Astrocyte of the hippocampus (primary cell): Measurements from ENCODE around the gene ARMC10.
A peak's percentile ranks its signal among the peaks of the same experiment; 100 is the strongest.
"Not testable (repeated sequence)": the region's sequence is repeated elsewhere in the genome, so short reads cannot be mapped to it uniquely, and the experiment has no call there.

Experiments used
- DNase-seq: peaks from one replicate; pipeline ENCODE4 v3.0.0; 2011; ENCODE audit warnings: low read depth, low spot score

ARMC10 gene

DNA sequence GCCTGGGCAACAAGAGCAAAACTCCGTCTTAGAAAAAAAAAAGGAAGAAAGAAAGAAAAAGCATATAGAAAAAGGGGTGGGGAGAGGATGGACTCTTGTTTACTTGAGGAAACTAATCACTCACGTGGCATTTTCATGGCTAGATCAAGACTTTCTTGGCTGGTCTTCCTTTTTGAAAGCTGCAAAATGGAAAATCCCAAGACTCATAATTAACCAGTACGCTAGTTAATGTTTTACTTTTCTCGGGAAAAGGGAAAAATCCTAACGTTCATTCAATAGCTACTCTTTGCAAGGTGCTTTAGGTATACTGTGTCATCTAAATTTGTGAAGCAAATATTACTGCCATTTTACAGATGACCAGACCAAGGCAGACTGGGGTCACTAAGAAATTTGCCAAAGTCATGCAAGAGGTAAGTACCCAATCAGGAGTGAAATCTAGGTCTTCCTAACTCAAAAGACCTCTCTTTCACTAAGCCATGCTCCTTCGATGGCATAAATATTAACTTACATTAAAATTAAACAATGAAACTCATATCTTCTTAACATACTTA lies 49.6 kb downstream of the ARMC10 start:
- DNase-seq = no peak

DNA sequence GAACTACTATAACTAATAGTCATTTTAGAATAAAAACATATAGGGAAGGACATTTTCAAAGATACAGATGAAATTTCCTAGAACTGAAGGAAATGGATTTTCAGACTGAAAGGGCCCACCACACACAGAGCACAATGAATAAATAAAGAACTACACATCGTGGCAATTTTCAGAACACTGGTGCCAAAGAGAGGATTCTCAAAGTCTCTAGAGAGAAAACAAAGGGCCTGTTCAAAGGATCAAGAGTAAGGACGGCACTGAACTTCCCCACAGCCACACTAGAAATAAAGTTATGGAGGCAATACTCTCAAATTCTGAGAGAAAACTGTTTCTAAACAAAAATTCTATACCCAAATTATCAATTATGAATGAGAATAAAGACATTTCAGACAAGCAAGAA lies 52.1 kb downstream of the ARMC10 start:
- no peak for DNase-seq

DNA sequence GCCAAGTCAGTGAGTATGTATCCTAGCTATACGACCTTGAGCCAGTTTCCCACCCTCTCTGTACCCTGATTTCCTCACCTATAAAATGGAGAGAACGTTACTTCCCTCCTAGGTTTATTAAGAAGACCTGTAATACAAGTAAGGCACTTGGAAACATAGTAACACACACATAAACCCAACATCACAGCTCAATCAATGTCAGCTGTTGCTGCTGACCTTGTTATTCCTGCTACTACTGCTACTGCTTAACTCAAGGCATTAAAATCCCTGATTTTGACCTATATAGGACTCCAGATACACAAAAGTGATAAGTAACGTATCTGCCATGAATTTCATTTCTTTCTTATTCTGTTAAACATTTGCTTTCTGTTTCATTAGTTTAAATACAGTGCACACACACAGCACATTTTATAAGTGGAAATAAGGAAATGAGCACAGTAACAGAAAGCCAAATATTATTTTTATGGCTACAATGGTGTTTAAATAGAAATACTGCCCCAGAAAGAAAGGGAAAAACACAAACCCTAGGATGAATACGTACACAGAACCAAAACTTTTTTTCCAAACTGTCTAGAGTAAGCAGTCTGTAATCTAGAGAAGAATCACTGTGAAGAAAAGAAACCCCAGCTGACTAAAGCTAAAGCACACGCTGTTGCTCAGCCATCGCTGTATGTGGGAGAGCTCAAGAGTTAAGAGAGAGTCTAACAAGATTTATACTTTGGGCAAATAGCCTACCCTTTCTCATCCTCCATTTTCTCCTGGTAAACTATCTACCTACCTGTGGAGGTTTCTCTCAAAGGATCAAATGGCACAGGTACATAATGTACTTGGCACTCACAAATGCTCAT lies 55.0 kb downstream of the ARMC10 start:
- DNase-seq = no peak

DNA sequence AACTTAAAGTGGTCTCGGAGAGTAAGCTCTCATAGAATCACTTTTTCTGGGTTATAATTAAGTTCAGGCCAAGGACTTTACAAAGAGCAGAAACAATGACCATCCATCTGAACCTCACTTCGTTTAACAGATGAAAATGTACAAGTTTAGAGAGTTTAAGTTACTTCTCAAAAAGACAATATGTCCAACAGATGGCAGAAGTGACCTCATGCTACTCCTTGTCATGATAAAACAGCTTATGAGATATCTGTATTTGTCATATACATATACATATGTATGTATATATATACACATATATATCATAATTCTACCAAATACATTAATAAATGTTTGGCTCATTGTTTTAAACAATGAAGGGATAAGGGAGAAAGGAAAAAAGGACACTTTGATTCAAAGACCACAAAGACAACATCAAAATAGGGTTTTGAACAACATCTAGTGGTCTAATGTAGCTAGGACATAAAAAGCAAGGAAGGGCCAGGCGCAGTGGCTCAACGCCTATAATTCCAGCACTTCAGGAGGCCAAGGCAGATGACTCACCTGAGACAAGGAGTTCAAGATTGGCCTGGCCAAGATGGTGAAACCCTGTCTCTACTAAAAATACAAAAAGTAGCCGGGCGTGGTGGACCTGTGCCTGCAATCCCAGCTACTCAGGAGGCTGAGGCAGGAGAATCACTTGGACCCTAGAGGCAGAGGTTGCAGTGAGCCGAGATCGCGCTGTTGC lies 56.1 kb downstream of the ARMC10 start:
- no peak for DNase-seq

DNA sequence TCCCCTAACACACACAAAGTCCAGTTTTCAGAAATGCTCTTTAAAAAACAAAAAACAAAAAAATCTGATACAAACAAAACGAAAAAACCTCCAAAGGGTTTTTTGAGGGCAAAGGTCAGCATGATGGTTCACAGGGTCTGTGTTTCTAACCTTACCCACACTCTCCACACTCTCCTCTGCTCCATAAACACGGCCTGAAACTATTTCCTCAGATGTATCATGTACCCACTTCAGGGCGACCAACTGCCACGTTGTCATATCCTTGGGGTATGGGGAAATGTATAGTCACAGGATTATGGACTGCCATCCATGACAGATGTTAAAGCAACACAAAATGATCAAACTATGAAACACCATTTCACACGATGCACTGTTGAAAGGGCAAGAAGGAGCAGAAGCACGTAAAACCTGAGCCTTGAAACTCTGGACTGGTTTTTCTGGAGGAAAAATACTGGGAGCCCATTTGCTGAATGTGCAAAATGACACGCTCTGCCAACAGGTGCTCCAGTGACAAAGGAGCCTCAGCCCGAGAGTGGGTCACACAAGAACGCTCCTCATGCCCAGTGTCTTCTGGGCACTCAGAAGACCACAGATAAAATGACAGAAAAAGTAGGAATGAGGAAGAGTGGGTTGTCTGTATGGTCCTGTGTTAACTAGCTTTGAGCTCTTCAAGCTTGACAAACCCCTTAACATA lies 58.2 kb downstream of the ARMC10 start:
- DNase-seq = no peak

DNA sequence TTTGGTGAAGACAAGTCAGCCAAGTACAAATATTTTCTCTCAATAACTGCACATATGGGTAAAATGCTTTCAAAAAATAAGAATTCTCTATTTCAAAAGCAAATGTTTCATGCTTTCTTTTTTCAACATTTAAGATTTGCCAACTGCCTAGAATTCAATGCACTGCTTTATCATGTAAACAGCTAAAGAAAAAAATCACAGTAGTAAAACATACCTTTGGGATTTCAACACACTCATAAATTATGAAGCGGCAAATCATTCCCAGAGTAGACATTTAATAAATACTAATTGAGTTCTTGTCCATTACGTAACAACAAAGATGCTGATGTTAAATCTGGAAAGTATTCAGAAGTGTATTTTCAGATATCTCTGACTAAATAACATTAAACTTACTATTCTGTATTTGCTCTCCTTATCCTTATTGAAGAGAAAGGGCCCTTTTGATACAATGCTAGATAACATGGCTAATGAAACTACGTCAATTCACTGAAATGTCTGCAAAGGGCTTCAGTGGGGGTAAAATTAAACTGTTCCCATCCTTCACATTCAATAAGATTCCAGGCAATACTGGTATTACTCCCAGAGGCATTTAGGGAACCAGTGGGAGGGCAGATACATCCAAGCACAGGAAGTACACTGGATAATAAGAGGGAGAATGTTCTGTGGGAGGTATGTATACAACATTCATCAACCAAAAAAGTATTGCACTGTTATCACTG lies 60.1 kb downstream of the ARMC10 start:
- DNase-seq = no peak

DNA sequence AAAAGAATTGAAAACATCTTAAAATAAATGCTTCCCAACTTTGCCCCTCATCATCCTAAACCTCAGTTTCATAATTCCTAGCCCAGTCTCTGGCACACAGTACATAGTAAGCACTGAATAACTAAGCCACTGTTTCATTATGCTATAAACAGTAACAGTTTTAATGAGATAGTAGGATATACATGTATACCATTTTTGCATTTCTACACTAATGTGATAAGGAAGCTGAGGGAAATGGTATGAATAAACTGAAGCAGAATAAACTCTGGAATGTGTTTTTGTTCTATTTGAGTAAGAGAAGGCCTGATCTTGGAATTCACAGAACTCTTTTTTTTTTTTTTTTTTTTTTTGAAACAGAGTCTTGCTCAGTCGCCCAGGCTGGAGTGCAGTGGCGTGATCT lies 65.1 kb downstream of the ARMC10 start:
- DNase-seq = no peak

DNA sequence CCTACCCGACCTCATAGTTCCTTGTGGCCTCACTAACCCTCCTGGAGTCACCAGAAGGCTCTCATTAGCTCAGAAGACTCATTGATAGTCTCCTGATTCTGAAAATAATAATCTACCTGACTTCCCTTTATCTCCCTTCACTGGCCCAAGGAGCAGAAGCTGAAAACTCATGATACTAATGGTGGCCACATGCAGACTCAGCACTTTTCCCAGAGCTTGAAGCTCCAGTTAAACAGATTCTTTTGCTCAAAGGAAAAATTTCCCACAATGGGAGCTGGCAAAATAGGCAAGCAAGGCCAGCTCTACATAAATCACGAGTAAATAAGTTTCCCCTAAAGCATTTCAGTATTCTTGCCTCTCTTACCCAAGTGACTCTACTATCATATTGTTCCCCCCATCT lies 65.7 kb downstream of the ARMC10 start:
- DNase-seq = no peak

DNA sequence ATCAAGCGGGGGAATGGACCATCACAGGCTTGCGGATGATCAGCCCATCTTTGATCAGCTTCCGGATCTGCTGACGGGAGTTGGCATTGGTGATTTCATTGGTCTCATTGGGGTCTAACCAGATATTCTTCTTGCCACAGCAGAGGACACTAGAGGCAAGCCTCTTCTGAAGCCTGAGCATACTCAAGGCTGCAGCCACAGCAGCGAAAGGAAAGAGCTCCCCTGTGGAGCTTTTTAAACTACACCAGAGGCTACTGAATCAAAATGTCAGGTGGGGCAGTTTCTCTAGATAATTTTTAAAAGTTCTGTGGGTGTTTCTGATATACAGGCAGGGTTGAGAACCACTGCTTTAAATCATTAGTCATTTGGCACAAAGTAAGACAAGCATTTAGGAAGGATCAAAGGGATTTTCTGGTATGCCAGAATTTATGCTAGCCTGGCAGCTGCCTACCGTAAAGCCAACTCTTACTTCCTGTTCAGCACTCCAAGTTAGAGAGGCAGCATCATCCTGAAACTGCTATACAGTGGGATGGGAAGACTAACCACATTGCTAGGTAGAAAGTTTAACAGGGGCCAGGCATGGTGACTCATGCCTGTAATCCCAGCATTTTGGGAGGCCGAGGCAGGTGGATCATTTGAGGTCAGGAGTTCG lies 66.9 kb downstream of the ARMC10 start:
- DNase-seq = peak; percentile 69

DNA sequence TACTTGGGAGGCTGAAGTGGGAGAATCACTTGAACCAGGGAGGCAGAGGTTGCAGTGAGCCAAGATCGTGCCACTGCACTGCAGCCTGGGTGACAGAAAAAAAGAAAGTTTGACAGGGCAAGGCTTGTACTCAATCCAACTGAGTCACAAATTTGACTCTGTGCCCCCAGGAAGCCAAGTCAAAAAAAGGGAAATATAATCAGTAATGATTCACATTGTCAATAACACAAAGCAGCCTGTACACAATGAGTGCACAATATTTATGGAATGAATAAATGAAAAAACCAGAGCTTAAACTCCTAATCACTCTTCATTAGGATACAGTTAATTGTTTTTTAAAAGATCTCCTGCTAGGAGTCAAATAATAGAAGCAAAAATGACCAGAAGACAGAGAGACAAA lies 67.6 kb downstream of the ARMC10 start:
- DNase-seq = no peak

DNA sequence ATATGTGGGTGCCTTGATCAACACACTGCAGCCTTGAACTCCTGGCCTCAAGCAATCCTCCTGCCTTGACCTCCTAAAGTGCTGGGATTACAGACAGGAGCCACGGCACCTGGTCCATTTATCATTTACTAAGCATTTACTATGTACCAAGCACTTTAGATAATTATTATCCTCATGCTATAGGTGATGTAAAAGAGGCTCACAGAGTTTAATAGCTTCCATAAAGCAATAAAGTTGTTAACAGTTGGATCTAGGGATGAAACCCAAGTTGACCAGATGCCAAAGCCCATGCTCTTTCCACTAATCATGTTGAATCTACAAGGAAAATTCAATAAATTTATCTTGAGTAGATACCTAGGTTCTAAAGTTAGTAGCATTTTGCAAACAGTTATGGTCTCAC lies 68.9 kb downstream of the ARMC10 start:
- no peak for DNase-seq

DNA sequence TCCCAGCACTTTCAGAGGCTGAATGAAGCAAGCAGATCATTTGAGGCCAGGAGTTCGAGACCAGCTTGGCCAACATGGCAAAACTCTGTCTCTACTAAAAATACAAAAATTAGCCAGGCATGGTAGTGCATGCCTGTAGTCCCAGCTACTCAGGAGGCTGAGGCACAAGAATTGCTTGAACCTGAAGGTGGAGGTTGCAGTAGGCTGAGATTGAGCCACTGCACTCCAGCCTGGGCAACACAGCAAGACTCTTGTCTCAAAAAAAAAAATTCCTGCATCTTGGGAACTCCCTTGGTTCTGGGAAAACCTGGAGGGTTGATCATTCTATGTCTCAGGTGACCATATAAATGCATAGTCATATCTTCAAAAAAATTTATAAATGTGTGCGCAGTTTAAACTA lies 69.8 kb downstream of the ARMC10 start:
- DNase-seq = not testable (repeated sequence)

DNA sequence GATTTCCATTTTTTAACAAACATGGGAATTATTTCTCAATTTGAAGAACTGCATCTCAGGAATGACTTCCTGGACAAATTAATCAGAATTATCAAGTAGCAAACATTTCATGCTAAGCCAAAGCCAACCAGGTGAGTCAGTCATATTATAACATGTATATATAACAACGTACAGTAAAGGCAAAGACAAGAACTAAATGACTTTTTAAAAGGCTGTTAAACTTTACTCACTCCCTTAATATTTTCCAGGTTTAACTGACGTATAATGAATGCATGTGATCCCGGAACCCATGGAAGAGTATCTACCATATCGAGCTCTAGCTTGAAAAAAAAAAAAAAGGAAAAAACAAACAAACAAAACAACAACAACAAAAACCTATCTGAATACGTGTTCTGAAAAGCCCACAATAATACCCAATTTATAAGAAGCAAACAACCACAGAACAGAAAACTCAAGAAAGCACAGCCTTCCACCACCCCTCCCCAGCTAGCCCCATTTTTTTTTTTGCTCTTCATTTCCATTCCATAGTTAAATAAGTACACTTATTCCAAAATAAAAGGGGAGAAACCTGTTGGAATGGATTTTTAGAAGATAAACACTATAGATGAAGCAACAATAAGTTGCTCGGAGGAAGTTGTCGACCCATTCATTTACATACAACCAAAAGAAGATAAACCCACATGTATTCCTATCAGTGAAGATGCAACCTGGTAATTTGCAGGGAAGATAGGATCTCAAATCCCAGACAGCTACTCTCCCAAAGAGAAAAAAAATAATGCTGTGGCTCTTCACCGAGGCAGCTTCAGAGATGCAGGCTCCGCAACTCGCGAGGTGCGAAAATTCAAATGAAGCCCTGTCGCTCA lies 73.4 kb downstream of the ARMC10 start:
- DNase-seq = peak; percentile 32
